Parathyroid adenoma (tissue), 2 donors: ENCODE results near the gene OR1S1.

Experiments
- H2AFZ ChIP-seq: fragments of 300-600 bp; sonication (generic); one replicate; pipeline ENCODE4 v1.7.0; 2017; ENCODE audit warnings: antibody characterized with exemption, mild to moderate bottlenecking
- H3K27ac ChIP-seq: fragments of 300-600 bp; sonication (generic); one replicate; pipeline ENCODE4 v1.7.0; 2017
- H3K27me3 ChIP-seq: fragments of 300-600 bp; sonication (generic); one replicate; pipeline ENCODE4 v1.7.0; 2017; ENCODE audit warnings: low read length; ENCODE audit not compliant: control insufficient read depth, insufficient read depth
- H3K36me3 ChIP-seq: fragments of 300-600 bp; sonication (generic); one replicate; pipeline ENCODE4 v1.7.0; 2017; ENCODE audit warnings: low read length; ENCODE audit not compliant: control insufficient read depth, insufficient read depth
- H3K4me1 ChIP-seq: fragments of 300-600 bp; sonication (generic); one replicate; pipeline ENCODE4 v1.7.0; 2017; ENCODE audit warnings: control low read depth
- H3K4me2 ChIP-seq: fragments of 300-600 bp; sonication (generic); one replicate; pipeline ENCODE4 v1.7.0; 2017; ENCODE audit warnings: low read length
- H3K4me3 ChIP-seq: fragments of 300-600 bp; sonication (generic); one replicate; pipeline ENCODE4 v1.7.0; 2017; ENCODE audit warnings: low read depth, low read length
- H3K79me2 ChIP-seq: fragments of 300-600 bp; sonication (generic); one replicate; pipeline ENCODE4 v1.7.0; 2017; ENCODE audit warnings: control low read depth
- H3K9ac ChIP-seq: fragments of 300-600 bp; sonication (generic); one replicate; pipeline ENCODE4 v1.7.0; 2017; ENCODE audit warnings: mild to moderate bottlenecking
- H3K9me3 ChIP-seq: fragments of 300-600 bp; sonication (generic); one replicate; pipeline ENCODE4 v1.7.0; 2017; ENCODE audit warnings: low read length; ENCODE audit not compliant: control insufficient read depth
- CTCF ChIP-seq: fragments of 300-600 bp; sonication (generic); IDR thresholded peaks from one replicate; pipeline ENCODE4 v1.7.0; 2017; ENCODE audit warnings: antibody characterized with exemption, mild to moderate bottlenecking
- donor health status: primary hyperparathyroidism.

The OR1S1 gene

GRCh38 chr11:58193391-58193790, 19.1 kb upstream of the OR1S1 start:
- H3K4me3 ChIP-seq = no peak overlapping the region
- H3K36me3 ChIP-seq = no peaks in the 10 kb centered on the region
- no peaks in the 10 kb centered on the region for H3K4me1 ChIP-seq
- H3K27ac ChIP-seq = no peak overlapping the region
- H3K9ac ChIP-seq = no peak overlapping the region
- TF ChIP-seq CTCF = no peak
- no peaks in the 10 kb centered on the region for H3K79me2 ChIP-seq
- H3K4me2 ChIP-seq = no peak overlapping the region
- H3K27me3 ChIP-seq = no peaks in the 10 kb centered on the region
- no peak overlapping the region for H2AFZ ChIP-seq
- H3K9me3 ChIP-seq = no peaks in the 10 kb centered on the region

GRCh38 chr11:58195939-58196338, 16.6 kb upstream of the OR1S1 start:
- no peak overlapping the region for H3K4me3 ChIP-seq
- no peak overlapping the region for H3K27ac ChIP-seq
- H3K9me3 ChIP-seq = no peaks in the 10 kb centered on the region
- H3K36me3 ChIP-seq = no peaks in the 10 kb centered on the region
- no peaks in the 10 kb centered on the region for H3K4me1 ChIP-seq
- no peak overlapping the region for H3K9ac ChIP-seq
- TF ChIP-seq CTCF = no peak
- no peak overlapping the region for H2AFZ ChIP-seq
- H3K27me3 ChIP-seq = no peaks in the 10 kb centered on the region
- H3K4me2 ChIP-seq = no peak overlapping the region
- no peaks in the 10 kb centered on the region for H3K79me2 ChIP-seq

- H3K36me3 ChIP-seq = no peaks in the 10 kb centered on the region
- H3K27ac ChIP-seq = no peak overlapping the region
- no peaks in the 10 kb centered on the region for H3K79me2 ChIP-seq
- TF ChIP-seq CTCF = no peak
- no peaks in the 10 kb centered on the region for H3K27me3 ChIP-seq
- no peaks in the 10 kb centered on the region for H3K4me1 ChIP-seq
- no peak overlapping the region for H2AFZ ChIP-seq
- no peak overlapping the region for H3K4me3 ChIP-seq
- no peaks in the 10 kb centered on the region for H3K9me3 ChIP-seq
- H3K4me2 ChIP-seq = no peak overlapping the region
- no peak overlapping the region for H3K9ac ChIP-seq
These were observed 13.2 kb upstream of the OR1S1 start for GRCh38 chr11:58199271-58199670.

- Histone ChIP-seq H3K4me3 (no peak within 1 kb of the TSS), H3K4me2 (no peak within 1 kb of the TSS), H3K79me2 (no peaks in the 10 kb centered on the region), H3K27ac (no peak within 1 kb of the TSS), H3K27me3 (no peaks in the 10 kb centered on the region), H3K4me1 (no peaks in the 10 kb centered on the region), H2AFZ (no peak within 1 kb of the TSS), H3K9me3 (no peaks in the 10 kb centered on the region), H3K9ac (no peak within 1 kb of the TSS), H3K36me3 (no peaks in the 10 kb centered on the region)
- TF ChIP-seq CTCF = no peak
These were observed 8.5 kb upstream of the OR1S1 start, which contains the start of gene OR1S2 for GRCh38 chr11:58204042-58204441. TSS of gene OR1S2 (minus strand) at chr11:58204142. CDS start at chr11:58204142, 0 bp downstream.

GRCh38 chr11:58216476-58216875, 4.0 kb downstream of the OR1S1 start:
- Histone ChIP-seq H2AFZ (no peak overlapping the region), H3K79me2 (no peaks in the 10 kb centered on the region), H3K4me3 (no peak overlapping the region), H3K36me3 (no peaks in the 10 kb centered on the region), H3K27ac (no peak overlapping the region), H3K9me3 (no peaks in the 10 kb centered on the region), H3K9ac (no peak overlapping the region), H3K4me2 (no peak overlapping the region), H3K4me1 (no peaks in the 10 kb centered on the region), H3K27me3 (no peaks in the 10 kb centered on the region)
- no peak for TF ChIP-seq CTCF
